VCaP (cell line): Measurements from ENCODE around the gene SPACA9.
A peak's percentile ranks its signal among the peaks of the same experiment; 100 is the strongest.

ENCODE experiments used
- H3K27ac ChIP-seq: fragments of 450-650 bp; 2 replicates; pipeline ENCODE4 v1.5.1; 2017
- CTCF ChIP-seq: fragments of 450-650 bp; conservative IDR thresholded peaks from 2 replicates; pipeline ENCODE4 v1.5.1; 2017; ENCODE audit warnings: mild to moderate bottlenecking, moderate library complexity

SPACA9 gene

GRCh38 chr9:132923346-132923902, 44.7 kb downstream of the SPACA9 start:
- peak overlapping the region; percentile 64 for H3K27ac ChIP-seq
- no peak for TF ChIP-seq CTCF

GRCh38 chr9:132927704-132928103, 49.0 kb downstream of the SPACA9 start:
- no peak for TF ChIP-seq CTCF
- no peak overlapping the region for H3K27ac ChIP-seq

- H3K27ac ChIP-seq = no peak overlapping the region
Measured at GRCh38 chr9:132931178-132931735, 52.6 kb downstream of the SPACA9 start.

GRCh38 chr9:132935026-132935425, 56.3 kb downstream of the SPACA9 start:
- TF ChIP-seq CTCF = no peak
- no peak overlapping the region for H3K27ac ChIP-seq

More at GRCh38 chr9:132931178-132931735, 52.6 kb downstream of the SPACA9 start:
- TF ChIP-seq CTCF = no peak

GRCh38 chr9:132937463-132937901, 58.8 kb downstream of the SPACA9 start:
- TF ChIP-seq CTCF = no peak
- H3K27ac ChIP-seq = no peak overlapping the region

- no peak overlapping the region for H3K27ac ChIP-seq
- TF ChIP-seq CTCF = no peak
Measured at GRCh38 chr9:132939169-132939568, 60.5 kb downstream of the SPACA9 start.
